ENCODE results near the gene REV1. TPM values are rescaled to one million over a fixed set of nuclear protein-coding genes. Genes with fewer than 3 reads are reported as not detected.
A peak's percentile ranks its signal among the peaks of the same experiment; 100 is the strongest.

The REV1 gene
- total and polyA plus RNA-seq, 2 of the 13 experiments (the other 11 are each of a cell fraction or from before 2014, with no cell fraction given) = 49.1 to 71.8 TPM

GRCh38 chr2:99403524-99403923 lies 86.3 kb downstream of the REV1 start (continued):
- TF ChIP-seq ARID5B (CRISPR knock-in tag; IDR thresholded peaks at IDR 0.05) (peak; percentile 64), ZNF557 (CRISPR knock-in tag; IDR thresholded peaks at IDR 0.05) (no peak), ZNF10 (CRISPR knock-in tag; IDR thresholded peaks at IDR 0.05; ENCODE audit: borderline replicate concordance, low read depth) (no peak), PBX3 (CRISPR knock-in tag; IDR thresholded peaks at IDR 0.05; ENCODE audit: borderline replicate concordance) (no peak), SOX6 (IDR thresholded peaks at IDR 0.05) (no peak), SOX6 (CRISPR knock-in tag; IDR thresholded peaks at IDR 0.05) (peak; percentile 54; the same call in 1 of the 2 replicates), HES4 (CRISPR knock-in tag; IDR thresholded peaks at IDR 0.05; ENCODE audit: borderline replicate concordance) (no peak), HOMEZ (CRISPR knock-in tag; IDR thresholded peaks at IDR 0.05; ENCODE audit: low read depth) (peak; percentile 70; the same call in 1 of the 2 replicates), MIXL1 (CRISPR knock-in tag; IDR thresholded peaks at IDR 0.05) (peak; percentile 23; the same call in 1 of the 2 replicates), ELF4 (CRISPR knock-in tag; IDR thresholded peaks at IDR 0.05; ENCODE audit: borderline replicate concordance) (no peak), NBN (conservative IDR thresholded peaks at IDR 0.05) (no peak), PHF8 (CRISPR knock-in tag; IDR thresholded peaks at IDR 0.05) (no peak), ZNF350 (CRISPR knock-in tag; IDR thresholded peaks at IDR 0.05; ENCODE audit: borderline replicate concordance, low read depth) (no peak), SALL1 (CRISPR knock-in tag; IDR thresholded peaks at IDR 0.05) (peak; percentile 67), TIGD3 (CRISPR knock-in tag; IDR thresholded peaks at IDR 0.05; ENCODE audit: borderline replicate concordance) (no peak), ARID2 (CRISPR knock-in tag; IDR thresholded peaks at IDR 0.05; ENCODE audit: borderline replicate concordance) (no peak), POLR2AphosphoS5 (IDR thresholded peaks at IDR 0.05; ENCODE audit: low read depth, low read length) (0 out of 2 replicates have a peak, but pooled peaks have one; percentile 12), GATA4 (IDR thresholded peaks at IDR 0.05; ENCODE audit: borderline replicate concordance, low read depth) (no peak), DR1 (CRISPR knock-in tag; IDR thresholded peaks at IDR 0.05) (no peak), RBFOX2 (IDR thresholded peaks at IDR 0.05; ENCODE audit: low read depth, low read length) (no peak), ZGPAT (CRISPR knock-in tag; IDR thresholded peaks at IDR 0.05) (peak; percentile 52; the same call in 1 of the 2 replicates)
